ENCODE measurements around the gene PDE1A.

PDE1A gene

GRCh38 chr2:182113334-182113733, 313.5 kb downstream of the PDE1A start:
- DNase-seq: no peak

DNA sequence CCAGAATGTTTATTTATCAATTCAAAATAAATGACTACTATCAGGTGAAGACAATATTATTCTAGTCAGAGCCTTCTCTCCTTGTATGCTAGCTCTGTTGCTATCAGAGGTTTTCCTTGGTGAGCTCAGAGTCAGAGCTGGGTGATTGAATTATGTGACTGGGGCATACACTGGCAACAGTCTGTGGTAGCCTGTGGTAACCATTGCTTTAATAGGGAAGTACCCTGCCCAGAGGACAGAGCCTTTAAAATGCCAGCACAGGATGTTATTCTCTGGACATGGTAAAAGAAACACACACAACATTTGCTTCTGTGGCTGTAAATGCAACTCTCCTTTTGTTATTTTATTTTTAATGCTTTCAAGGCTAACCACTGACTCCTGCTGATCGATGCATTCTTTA, 316.5 kb downstream of the PDE1A start:
- DNase-seq: no peak

DNA sequence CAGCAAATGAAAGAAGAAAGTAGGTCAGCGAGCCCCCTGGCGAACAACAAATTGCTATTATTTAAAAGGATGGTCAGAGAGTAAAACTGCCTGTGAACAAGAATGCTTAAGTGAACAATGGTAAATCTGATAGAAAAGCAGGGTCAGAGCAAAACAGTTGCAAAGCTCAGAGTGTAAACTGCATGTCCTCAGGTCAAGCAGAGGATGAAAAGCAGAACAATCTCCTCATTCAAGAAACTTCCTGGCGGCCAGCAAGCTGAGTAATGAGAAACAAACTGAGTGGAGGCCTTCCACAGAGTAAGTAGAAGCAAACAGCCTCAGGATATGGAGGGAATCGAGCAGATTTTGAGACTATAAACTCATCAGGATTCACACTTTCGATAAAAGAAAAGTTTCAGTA, 323.3 kb downstream of the PDE1A start:
- DNase-seq: no peak

DNA sequence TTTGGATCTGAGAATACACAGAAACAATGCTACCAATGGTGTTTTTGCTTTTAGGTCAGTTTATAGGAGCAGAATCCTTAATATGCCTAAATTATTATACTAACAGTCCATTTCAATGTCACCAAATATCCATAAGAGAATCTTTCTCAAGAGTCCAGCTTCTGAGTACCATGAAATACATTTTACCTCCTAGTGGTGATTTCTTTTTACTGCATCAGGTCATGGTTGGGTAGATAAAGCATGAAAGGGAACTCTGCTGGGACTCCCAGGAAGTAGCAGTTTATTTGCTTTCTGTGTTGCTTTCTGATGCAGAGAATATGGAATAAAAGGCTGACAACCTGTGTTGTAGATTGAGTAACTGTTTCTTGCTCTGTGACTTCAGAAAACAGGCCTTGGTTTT, 325.6 kb downstream of the PDE1A start:
- no peak for DNase-seq

DNA sequence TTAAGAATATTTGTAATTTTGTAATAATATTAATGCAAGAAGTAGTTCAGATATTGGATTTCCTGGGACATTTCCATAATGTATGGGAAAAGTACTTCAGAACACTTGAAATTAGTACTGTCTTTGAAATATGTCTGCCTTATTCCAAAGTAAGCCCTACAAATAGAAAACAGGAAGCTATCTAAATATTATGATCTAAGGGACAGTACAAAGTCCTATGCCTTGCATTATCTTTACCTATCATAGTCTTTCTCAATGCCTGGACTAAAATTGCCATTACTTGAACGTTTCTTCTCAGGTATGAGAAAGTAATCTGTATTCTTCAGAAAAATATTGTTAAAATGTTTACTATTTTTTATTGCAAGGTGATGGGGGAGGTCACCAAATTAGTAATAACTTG, 328.2 kb downstream of the PDE1A start:
- DNase-seq: no peak

DNA sequence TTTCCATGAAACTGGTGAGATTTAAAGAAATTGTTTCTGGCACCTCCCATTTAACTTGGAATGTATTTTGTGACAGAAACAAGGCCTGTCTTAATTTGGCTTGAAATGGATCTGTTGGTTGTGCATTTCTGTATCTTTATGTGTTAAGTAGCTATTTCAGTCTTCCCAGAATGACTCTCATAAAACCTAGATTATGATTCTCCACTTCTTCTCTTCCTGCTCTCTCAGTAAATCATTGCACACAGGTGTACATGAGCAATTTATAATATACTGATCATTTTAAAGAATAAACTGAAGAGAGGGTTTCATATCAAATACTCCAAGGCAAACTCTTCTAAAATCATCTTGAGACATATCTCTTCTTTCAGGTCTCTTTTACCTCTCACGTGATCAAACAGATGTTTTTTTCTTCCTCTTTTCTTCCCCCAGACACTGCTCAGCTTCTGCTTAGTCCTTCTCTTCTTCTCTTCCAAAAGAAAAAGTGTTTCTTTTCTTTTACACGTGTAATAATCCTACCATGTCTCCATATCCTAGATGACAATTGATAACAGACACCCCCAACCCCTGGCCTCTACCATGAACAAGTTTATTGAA, 329.2 kb downstream of the PDE1A start:
- no peak for DNase-seq

GRCh38 chr2:182090486-182090885, 336.4 kb downstream of the PDE1A start:
- DNase-seq: no peak
